IPS DF 6.9 (cell line): Measurements from ENCODE around the gene ALK.

Experiments used
- DNase-seq: peaks from one replicate; pipeline ENCODE4 v3.0.0-alpha.2; 2013; ENCODE audit warnings: low read depth, low spot score
- H3K27ac ChIP-seq: one replicate; pipeline ENCODE4 v1.5.1; 2013; ENCODE audit warnings: low read length, control low read depth
- H3K27me3 ChIP-seq: 2 replicates; pipeline ENCODE4 v1.6.1; 2013; ENCODE audit warnings: mild to moderate bottlenecking, low read length; ENCODE audit not compliant: control insufficient read depth, insufficient read depth
- H3K36me3 ChIP-seq: 2 replicates; pipeline ENCODE4 v1.6.1; 2013; ENCODE audit warnings: low read length; ENCODE audit not compliant: control insufficient read depth, insufficient read depth
- H3K4me1 ChIP-seq: 2 replicates; pipeline ENCODE4 v1.6.1; 2013; ENCODE audit warnings: low read length; ENCODE audit not compliant: control insufficient read depth, insufficient read depth
- H3K4me3 ChIP-seq: 2 replicates; pipeline ENCODE4 v1.5.1; 2013; ENCODE audit warnings: mild to moderate bottlenecking, low read length
- H3K9me3 ChIP-seq: 2 replicates; pipeline ENCODE4 v1.6.1; 2013; ENCODE audit warnings: low read length, inconsistent platforms; ENCODE audit not compliant: control insufficient read depth, insufficient read depth
- WGBS: extraction: QIAGEN DNeasy Blood & Tissue Kit; methylation state at CpG from one replicate; pipeline ENCODE4 v1.1.7; 2013; ENCODE audit warnings: mixed read lengths, missing lambda C conversion rate; ENCODE audit not compliant: insufficient read length, insufficient coverage; 5-methylcytosine and 5-hydroxymethylcytosine counted together

ALK gene

DNA sequence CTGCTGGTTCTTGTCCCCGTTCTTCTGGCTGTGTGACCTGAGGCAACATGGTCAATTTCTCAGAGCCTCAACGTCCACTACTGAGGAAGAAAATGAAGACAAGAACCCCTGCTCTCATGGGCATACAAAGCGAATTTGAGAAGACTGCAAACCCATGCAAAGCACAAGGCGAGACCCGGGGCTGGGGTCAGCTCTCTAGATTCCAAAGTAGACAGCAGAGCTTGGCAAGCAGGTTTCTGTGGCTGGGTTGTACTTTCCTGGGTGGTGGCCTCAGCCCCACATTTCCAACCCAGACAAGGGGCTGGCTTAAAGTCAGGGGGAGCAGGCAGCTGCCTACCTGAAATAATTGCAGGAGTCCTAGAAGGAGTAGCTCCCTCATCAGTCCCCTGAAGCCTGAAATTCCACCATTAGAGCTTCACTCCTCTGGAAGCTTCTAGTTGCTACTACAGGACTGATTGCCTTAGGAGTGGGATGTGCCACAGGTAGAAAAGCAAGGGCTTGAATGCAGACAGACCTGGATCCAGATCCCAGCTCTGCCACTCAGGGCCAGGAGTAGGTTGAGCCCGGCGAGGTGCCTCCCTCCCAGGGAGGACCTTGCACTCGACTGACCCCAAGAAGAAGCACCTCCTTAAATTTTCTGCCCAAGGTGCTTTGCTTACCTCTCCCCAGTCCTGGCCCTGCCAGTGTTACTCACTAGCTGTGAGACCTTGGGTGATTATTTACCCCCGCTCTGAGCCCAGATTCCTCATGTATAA, 678.6 kb downstream of the ALK start:
- no peaks in the 10 kb centered on the region for H3K36me3 ChIP-seq
- no peaks in the 10 kb centered on the region for H3K27me3 ChIP-seq
- H3K27ac ChIP-seq, result no peak overlapping the region
- no peaks in the 10 kb centered on the region for H3K9me3 ChIP-seq
- no peak overlapping the region for H3K4me3 ChIP-seq
- no peak for DNase-seq
- no CpG with 5 or more reads among the region's 9 CpGs for WGBS
- no peaks in the 10 kb centered on the region for H3K4me1 ChIP-seq

DNA sequence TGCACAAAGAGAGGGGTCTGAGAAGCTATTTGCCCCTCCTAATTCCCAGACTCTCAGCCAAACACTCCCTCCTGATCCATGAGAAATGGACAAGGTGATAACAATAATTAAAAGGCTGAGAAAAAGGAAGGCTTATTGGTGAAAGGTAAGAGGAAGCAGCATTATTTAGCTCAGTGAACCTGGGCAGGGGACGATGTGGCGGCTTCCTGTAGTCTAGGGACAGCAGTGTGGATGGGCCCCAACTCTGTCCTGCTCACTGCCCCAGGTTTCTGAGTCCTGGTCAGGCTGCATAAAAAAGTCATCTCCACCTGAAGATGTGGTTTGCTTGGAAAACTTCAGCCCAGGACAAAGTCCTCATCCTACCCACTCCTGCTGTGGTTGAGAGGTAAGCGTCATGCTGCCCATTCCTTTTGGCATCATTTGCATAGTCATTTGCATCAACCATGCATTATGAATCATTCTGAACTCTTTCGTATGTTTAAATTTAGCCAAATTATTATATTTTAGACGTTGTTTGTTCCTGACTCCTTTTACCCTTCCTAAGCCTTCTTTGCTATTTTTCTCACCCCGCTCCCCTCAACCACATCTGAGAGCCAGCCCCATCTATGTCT, 679.3 kb downstream of the ALK start:
- no peak for DNase-seq
- H3K4me1 ChIP-seq, result no peaks in the 10 kb centered on the region
- H3K4me3 ChIP-seq, result no peak overlapping the region
- no peak overlapping the region for H3K27ac ChIP-seq
- H3K27me3 ChIP-seq, result no peaks in the 10 kb centered on the region
- H3K9me3 ChIP-seq, result no peaks in the 10 kb centered on the region
- no peaks in the 10 kb centered on the region for H3K36me3 ChIP-seq
- WGBS, result no CpG with 5 or more reads among the region's 6 CpGs

DNA sequence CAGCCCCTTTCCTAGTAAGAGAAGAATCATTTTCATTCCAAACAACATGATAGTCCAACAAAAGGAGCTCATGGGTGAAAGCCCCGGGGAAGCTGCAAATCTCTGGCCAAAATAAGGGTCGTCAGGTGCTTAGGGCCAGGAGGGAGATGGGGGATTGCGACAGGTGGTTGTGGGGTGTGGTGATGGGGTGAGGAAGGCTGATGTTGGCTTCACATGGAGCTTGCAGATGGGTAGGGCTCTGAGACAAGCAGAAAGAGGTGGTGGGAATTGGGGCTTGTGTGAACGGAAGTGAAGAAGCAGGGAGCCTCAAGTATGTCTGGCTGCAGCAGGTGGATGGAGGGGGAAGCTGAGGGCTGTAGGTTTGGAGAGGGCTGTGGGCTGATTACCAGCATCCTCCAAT, 680.0 kb downstream of the ALK start:
- no peaks in the 10 kb centered on the region for H3K4me1 ChIP-seq
- no CpG with 5 or more reads among the region's 4 CpGs for WGBS
- DNase-seq, result no peak
- H3K27me3 ChIP-seq, result no peaks in the 10 kb centered on the region
- no peak overlapping the region for H3K27ac ChIP-seq
- H3K9me3 ChIP-seq, result no peaks in the 10 kb centered on the region
- no peak overlapping the region for H3K4me3 ChIP-seq
- no peaks in the 10 kb centered on the region for H3K36me3 ChIP-seq

DNA sequence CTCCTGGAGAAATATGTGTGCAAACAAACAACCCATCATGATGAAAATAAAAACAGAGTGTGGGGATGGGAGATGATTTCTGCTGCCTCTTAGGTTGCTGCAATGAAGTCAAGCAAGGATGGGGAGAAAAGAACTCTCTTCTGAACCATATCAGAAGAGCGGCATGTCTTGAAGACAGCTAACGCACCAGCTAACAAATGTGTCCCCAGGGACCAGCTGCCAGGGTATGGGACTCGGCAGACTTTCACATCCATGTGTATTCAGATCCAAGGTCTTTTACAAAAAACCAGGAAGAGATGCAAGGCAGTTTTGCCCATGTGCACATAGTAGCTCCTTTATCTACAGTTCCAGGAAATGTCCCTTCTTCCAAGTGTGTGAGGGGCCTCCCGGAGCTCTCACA, 680.8 kb downstream of the ALK start:
- Histone ChIP-seq H3K36me3 (no peaks in the 10 kb centered on the region), H3K4me3 (no peak overlapping the region), H3K27ac (no peak overlapping the region), H3K4me1 (no peaks in the 10 kb centered on the region), H3K9me3 (no peaks in the 10 kb centered on the region), H3K27me3 (no peaks in the 10 kb centered on the region)
- DNase-seq, result no peak
- no CpG with 5 or more reads among the region's 4 CpGs for WGBS

DNA sequence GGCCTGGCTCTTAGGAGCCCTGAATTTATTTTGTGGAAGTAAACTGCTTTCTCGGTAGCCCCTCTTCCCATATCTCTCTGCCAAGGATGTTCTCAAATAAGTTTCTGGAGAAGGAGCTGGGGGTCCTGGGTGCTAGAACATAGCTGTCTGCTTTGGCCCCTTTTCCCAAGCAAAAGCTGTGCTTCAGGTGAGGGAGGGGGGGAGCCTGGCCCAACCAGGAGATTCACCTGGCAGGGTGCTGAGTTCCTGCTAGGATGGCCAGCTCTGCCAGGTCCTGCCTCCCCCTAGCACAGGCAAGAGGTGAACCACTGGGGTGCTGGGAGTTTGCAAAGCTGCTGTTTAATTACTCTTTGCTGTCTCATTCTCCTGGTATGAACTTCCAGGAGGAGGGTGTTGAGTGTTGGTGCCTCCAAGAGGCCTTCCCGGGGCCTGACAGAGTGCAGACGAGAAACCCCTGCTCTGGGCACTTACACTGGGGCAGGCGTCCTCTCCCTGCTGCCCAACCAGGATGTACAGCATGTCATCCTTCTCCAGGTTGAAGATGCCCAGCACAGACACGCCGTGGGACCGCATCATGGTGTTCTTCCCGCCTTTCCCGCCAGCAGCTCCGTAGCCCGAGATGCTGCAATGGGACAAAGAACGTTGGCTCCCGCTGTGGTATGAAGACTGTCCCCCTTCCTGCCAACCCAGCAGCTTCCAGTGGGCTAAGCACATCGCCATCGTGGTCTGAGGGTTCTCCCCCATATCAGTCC, 682.0 kb downstream of the ALK start:
- Histone ChIP-seq H3K27ac (no peak overlapping the region), H3K4me3 (no peak overlapping the region), H3K4me1 (no peaks in the 10 kb centered on the region), H3K9me3 (no peaks in the 10 kb centered on the region), H3K36me3 (no peaks in the 10 kb centered on the region), H3K27me3 (no peaks in the 10 kb centered on the region)
- WGBS, result no CpG with 5 or more reads among the region's 15 CpGs
- no peak for DNase-seq

DNA sequence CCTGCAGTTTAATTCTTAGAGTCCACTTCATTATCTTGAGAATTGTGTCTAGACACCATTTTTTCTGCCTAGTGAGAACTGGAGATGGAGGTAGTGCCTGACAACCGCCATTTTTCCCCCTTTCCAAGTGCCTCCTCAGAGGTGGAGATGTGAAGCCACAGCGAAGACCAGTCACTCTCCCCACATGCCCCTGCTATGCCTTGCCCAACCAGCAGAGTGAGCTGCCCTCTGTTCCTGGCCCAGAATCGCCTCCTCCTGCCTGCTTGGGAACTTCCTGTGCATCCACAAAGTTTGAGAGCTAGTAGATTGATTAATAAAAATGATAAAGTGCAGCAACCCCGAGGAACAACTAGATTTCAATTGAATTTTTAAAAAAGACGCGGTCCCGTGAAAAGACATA, 682.9 kb downstream of the ALK start:
- peak; percentile 45 for DNase-seq
- Histone ChIP-seq H3K4me3 (no peak overlapping the region), H3K36me3 (no peaks in the 10 kb centered on the region), H3K9me3 (no peaks in the 10 kb centered on the region), H3K27ac (no peak overlapping the region), H3K4me1 (no peaks in the 10 kb centered on the region), H3K27me3 (no peaks in the 10 kb centered on the region)
- no CpG with 5 or more reads among the region's 7 CpGs for WGBS

DNA sequence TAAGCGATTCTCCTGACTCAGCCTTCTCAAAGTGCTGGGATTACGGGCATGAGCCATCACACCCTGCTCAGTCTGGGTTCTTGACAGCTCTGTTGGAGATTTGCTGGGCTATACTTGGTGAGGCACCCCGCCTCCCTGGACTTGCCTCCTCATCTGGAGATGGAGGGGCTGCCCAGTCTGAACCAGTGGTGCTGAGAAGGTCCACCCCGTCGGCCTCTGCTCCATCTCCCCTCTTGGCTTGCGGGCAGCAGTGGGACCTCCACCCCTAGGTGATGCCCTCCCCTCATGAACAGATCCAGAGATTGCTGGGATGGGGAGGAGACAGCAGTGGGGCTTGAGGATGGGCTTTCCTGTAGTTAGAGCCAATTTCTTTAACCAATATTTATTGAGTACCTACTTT, 685.3 kb downstream of the ALK start:
- H3K4me3 ChIP-seq, result no peak overlapping the region
- H3K4me1 ChIP-seq, result no peaks in the 10 kb centered on the region
- no peaks in the 10 kb centered on the region for H3K36me3 ChIP-seq
- no peaks in the 10 kb centered on the region for H3K27me3 ChIP-seq
- H3K27ac ChIP-seq, result no peak overlapping the region
- WGBS, result no CpG with 5 or more reads among the region's 6 CpGs
- H3K9me3 ChIP-seq, result no peaks in the 10 kb centered on the region
- DNase-seq, result no peak

DNA sequence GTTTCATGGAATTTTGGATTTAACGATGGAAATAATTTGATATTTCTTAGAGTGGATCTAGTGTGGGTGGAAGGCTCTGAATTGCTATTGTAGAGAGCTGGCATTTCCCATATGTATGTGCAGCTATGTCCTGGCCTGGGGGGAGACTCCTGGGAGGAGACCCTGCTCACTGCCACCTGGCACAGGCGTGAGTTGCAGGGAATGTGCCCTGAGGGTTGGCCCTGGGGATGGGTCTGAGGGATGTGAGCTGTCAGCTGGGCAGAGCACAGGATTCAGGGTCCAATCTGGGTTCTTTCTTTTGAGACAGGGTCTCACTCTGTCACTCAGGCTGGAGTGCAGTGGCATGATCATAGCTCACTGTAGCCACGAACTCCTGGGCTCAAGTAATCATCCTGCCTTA, 686.0 kb downstream of the ALK start:
- no peaks in the 10 kb centered on the region for H3K36me3 ChIP-seq
- H3K9me3 ChIP-seq, result no peaks in the 10 kb centered on the region
- DNase-seq, result no peak
- H3K4me3 ChIP-seq, result no peak overlapping the region
- H3K27ac ChIP-seq, result no peak overlapping the region
- H3K4me1 ChIP-seq, result no peaks in the 10 kb centered on the region
- 100% methylated on average over 1 of the region's 3 CpGs for WGBS
- no peaks in the 10 kb centered on the region for H3K27me3 ChIP-seq

DNA sequence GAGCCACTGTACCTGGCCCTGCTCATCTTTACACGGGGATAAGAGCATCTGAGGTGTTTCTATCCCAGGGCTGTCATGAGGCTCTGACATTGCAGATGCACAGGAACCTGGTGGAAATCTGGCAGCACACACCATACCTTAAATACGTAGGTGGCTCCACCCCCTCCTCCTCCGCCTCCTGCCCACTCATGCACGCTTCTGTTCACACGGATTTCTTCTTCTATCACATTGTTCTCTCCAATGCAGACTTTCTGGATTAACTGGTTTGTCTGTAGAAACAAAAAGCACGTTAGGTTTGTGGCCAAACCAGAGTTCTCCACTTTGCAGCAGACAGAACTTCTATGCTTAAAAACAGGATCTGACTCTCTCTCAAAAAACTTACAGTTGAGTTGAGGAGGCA, 688.0 kb downstream of the ALK start:
- no peak overlapping the region for H3K27ac ChIP-seq
- no peaks in the 10 kb centered on the region for H3K9me3 ChIP-seq
- H3K4me1 ChIP-seq, result no peaks in the 10 kb centered on the region
- H3K36me3 ChIP-seq, result no peaks in the 10 kb centered on the region
- H3K4me3 ChIP-seq, result no peak overlapping the region
- H3K27me3 ChIP-seq, result no peaks in the 10 kb centered on the region
- DNase-seq, result no peak
- WGBS, result no CpG with 5 or more reads among the region's 6 CpGs

DNA sequence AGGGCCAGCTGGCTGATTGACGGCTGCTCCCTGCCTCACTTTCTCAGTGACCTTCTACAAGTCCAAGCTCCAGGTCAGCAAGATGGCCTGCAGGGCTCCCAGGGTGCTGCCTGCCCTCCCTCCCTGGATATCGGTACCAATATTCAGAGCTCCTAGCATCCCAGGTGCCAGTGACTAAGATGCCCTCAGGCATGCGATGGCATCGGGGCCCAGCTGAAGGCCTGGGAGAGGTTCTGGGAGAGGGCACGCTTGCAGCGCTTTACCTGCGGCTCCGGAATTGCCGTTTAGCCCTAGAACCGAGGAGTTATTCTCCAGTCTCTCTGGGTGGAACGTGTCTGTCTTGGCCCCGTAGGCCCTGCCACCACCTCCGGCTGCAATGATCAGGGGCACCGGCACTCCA, 689.3 kb downstream of the ALK start:
- Histone ChIP-seq H3K4me1 (no peaks in the 10 kb centered on the region), H3K27ac (no peak overlapping the region), H3K27me3 (no peaks in the 10 kb centered on the region), H3K4me3 (no peak overlapping the region), H3K9me3 (no peaks in the 10 kb centered on the region), H3K36me3 (no peaks in the 10 kb centered on the region)
- no peak for DNase-seq
- WGBS, result no CpG with 5 or more reads among the region's 14 CpGs
